RWPE2 (cell line): Measurements from ENCODE around the gene ABCC1.

ENCODE experiments used
- ATAC-seq: fragments of 200-7000 bp; cut with Tn5 transposase; 3 replicates; pipeline ENCODE4 v1.9.1; 2021; ENCODE audit warnings: low read depth
- DNase-seq: peaks from one replicate; pipeline ENCODE4 v3.0.0-alpha.2; 2020; ENCODE audit warnings: low spot score
- H3K27ac ChIP-seq: fragments of 450-650 bp; 2 replicates; pipeline ENCODE4 v1.5.1; 2017; ENCODE audit warnings: mild to moderate bottlenecking; ENCODE audit not compliant: poor library complexity, severe bottlenecking
- H3K27me3 ChIP-seq: fragments of 250-450 bp; sonication (Bioruptor Pico); 2 replicates; pipeline ENCODE4 v1.5.1; 2021; ENCODE audit warnings: mild to moderate bottlenecking, moderate library complexity; ENCODE audit not compliant: insufficient read depth, poor library complexity, severe bottlenecking
- H3K36me3 ChIP-seq: fragments of 250-450 bp; sonication (Bioruptor Pico); 2 replicates; pipeline ENCODE4 v1.5.1; 2020; ENCODE audit warnings: low read depth, mild to moderate bottlenecking, moderate library complexity
- H3K4me1 ChIP-seq: fragments of 250-450 bp; sonication (Bioruptor Pico); 2 replicates; pipeline ENCODE4 v1.5.1; 2021; ENCODE audit warnings: mild to moderate bottlenecking, moderate library complexity; ENCODE audit not compliant: insufficient read depth, poor library complexity, severe bottlenecking
- H3K4me3 ChIP-seq: fragments of 250-450 bp; sonication (Bioruptor Pico); 2 replicates; pipeline ENCODE4 v1.5.1; 2021; ENCODE audit warnings: mild to moderate bottlenecking, moderate library complexity; ENCODE audit not compliant: severe bottlenecking
- H3K9me3 ChIP-seq: fragments of 250-450 bp; sonication (Bioruptor Pico); 2 replicates; pipeline ENCODE4 v1.5.1; 2021; ENCODE audit warnings: mild to moderate bottlenecking, moderate library complexity; ENCODE audit not compliant: severe bottlenecking
- CTCF ChIP-seq: fragments of 450-650 bp; IDR thresholded peaks from one replicate; pipeline ENCODE4 v1.5.1; 2017; ENCODE audit warnings: mild to moderate bottlenecking, moderate library complexity; ENCODE audit not compliant: poor library complexity, severe bottlenecking

ABCC1 gene

GRCh38 chr16:15966420-15966819 is 17.0 kb downstream of the ABCC1 start:
- no peaks in the 10 kb centered on the region for H3K27me3 ChIP-seq
- peaks cover 13% of the 10 kb centered on the region for H3K36me3 ChIP-seq
- peaks cover 42% of the 10 kb centered on the region for H3K4me1 ChIP-seq
- no peak for TF ChIP-seq CTCF
- DNase-seq (no peak), ATAC-seq (peak; percentile 19)
- H3K27ac ChIP-seq: peak overlapping the region; percentile 86
- no peak overlapping the region for H3K4me3 ChIP-seq
- H3K9me3 ChIP-seq: peaks cover 2% of the 10 kb centered on the region

GRCh38 chr16:15966836-15967546 is 17.6 kb downstream of the ABCC1 start:
- ATAC-seq (peak; percentile 98), DNase-seq (peak; percentile 82)
- Histone ChIP-seq H3K27ac (peak overlapping the region; percentile 86), H3K4me1 (peaks cover 42% of the 10 kb centered on the region), H3K9me3 (peaks cover 2% of the 10 kb centered on the region), H3K36me3 (peaks cover 13% of the 10 kb centered on the region), H3K4me3 (no peak overlapping the region), H3K27me3 (no peaks in the 10 kb centered on the region)
- no peak for TF ChIP-seq CTCF

GRCh38 chr16:15967655-15968315 is 18.4 kb downstream of the ABCC1 start:
- no peak overlapping the region for H3K4me3 ChIP-seq
- H3K36me3 ChIP-seq: peaks cover 13% of the 10 kb centered on the region

GRCh38 chr16:15970202-15970601 is 20.8 kb downstream of the ABCC1 start:
- Histone ChIP-seq H3K36me3 (peaks cover 13% of the 10 kb centered on the region), H3K4me1 (peaks cover 24% of the 10 kb centered on the region), H3K27me3 (no peaks in the 10 kb centered on the region), H3K9me3 (no peaks in the 10 kb centered on the region), H3K4me3 (no peak overlapping the region), H3K27ac (no peak overlapping the region)
- DNase-seq (no peak), ATAC-seq (no peak)
- no peak for TF ChIP-seq CTCF

More at GRCh38 chr16:15967655-15968315, 18.4 kb downstream of the ABCC1 start:
- Histone ChIP-seq H3K27me3 (no peaks in the 10 kb centered on the region), H3K27ac (peak overlapping the region; percentile 86), H3K4me1 (peaks cover 42% of the 10 kb centered on the region), H3K9me3 (no peaks in the 10 kb centered on the region)
- TF ChIP-seq CTCF: no peak
- DNase-seq (no peak), ATAC-seq (no peak)
